GM04504 (cell line): ENCODE measurements around the gene CLBA1.
A peak's percentile ranks its signal among the peaks of the same experiment; 100 is the strongest.
"Not testable (repeated sequence)": the region's sequence is repeated elsewhere in the genome, so short reads cannot be mapped to it uniquely, and the experiment has no call there.

Source experiments
- DNase-seq: peaks from one replicate; pipeline ENCODE4 v3.0.0-alpha.2; 2012; ENCODE audit warnings: low read depth

The CLBA1 gene

DNA sequence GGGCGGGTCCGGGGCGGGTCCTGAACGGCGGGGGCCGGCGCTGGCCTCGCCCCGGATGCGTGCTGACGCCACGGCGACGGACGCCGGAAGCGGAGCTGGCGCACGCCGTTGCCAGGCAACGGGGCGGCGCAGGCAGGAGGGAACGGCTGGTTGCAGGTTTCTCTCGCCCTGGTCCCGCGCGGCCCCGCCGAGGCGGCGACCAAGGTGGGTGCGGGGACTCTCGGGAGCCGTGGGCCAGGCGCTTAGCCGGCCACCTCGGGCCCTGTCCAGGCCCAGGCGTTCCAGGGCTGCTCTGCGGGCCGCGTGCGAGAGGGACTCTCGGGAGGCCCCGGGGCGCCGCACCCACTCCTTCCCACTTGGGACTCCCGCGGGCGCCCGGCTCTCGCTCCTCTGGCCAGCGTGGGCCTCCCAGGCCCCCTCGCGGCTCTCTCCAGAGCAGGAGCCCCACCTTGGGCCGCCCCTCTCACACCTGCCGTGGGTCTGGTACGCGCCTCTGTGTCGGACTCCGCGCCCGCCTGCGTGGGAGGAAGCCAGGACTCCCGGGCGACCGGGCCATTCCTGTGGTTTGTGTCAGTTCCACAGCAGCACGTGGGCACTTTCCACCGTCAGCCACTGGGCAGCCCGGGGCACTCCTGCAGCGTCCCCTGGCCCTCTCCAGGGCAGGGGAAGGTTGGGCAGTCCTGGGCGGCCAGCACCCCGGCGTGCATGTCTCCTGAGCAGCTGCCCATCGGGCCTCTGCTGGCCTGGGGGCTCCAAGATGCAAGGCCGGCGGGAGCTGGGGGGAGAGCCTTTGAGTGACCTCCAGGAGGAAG lies at the start of gene CLBA1:
Gene CLBA1, plus strand, starts transcription at position 114 of the 812 bp plus-strand sequence. Its CDS starts 644 bp downstream, at position 758.
- DNase-seq = peak; percentile 82

DNA sequence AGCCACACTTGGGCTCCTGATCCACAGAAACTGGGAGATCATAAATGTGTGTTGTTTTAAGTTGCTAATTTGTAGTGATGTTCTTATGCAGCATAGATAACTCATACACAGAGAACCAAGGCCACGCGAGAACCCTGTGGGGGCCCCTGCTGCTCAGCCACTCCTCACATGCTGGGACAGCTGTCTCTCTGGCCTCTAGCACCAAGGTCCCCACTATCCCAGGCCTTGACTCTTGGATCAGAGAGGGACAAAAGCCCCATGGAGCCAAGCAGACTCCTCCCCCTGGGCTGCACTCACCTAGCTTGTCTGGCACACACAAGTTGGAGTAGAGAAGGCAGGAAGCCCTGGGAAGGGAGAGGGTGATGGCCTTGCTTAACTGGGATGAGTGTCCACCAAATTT lies 49.6 kb upstream of the CLBA1 start:
- DNase-seq = no peak

DNA sequence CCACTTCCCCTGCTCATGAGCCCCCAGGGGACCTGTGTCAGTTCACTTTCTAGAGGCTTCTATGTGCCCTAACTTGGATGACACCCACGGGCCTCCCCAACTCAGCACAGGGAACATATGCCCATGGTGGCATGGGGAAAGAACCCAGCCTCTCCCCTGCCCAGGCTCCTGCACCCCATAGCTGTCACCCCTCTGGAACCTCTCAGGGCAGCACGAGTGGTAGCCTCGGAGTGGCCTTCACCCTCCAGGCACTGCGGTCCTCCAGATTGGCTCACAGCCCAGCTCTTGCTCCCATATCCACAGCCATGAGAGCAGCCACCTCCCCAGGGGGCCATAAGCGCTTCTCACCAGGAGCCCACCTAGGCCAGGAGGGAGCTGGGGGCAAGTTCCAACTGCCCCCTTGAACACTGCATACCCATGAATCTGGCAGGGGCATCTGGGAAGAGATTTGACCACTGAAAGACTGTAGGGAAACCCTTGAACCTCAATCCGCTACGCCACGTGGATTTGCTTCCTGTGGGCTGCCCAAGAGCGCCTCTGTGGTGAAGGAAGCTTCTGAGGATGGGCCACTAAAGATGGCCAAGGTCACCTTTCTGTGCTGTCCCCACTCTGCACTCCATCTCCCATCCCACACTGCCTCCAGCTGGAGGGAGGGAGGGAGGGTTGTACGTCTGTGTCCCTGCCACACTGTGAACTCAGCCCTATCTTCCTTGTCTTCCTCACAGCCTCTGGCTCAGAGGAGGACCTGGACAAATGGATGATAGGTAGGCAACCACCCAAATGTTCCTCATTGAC lies 49.0 kb upstream of the CLBA1 start:
- no peak for DNase-seq

DNA sequence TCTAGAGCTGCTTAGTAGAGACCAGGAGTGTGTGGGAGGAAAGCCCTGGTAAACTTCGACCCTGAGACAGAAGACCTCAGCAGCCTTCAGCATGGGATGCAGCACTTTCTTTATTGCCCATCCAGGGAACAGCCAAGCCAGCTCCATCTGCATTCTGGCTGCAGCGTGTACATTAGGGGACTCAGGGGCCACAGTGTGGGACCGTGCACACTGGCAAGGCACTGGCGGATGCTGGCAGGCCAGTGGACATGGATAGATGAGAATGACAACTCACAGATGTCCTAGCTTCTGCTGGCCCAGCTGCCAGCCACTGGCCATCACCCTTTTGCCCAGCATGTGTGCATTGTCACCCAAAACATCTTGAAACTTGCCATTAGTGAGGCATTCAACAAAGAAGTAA lies 48.4 kb upstream of the CLBA1 start:
- no peak for DNase-seq

DNA sequence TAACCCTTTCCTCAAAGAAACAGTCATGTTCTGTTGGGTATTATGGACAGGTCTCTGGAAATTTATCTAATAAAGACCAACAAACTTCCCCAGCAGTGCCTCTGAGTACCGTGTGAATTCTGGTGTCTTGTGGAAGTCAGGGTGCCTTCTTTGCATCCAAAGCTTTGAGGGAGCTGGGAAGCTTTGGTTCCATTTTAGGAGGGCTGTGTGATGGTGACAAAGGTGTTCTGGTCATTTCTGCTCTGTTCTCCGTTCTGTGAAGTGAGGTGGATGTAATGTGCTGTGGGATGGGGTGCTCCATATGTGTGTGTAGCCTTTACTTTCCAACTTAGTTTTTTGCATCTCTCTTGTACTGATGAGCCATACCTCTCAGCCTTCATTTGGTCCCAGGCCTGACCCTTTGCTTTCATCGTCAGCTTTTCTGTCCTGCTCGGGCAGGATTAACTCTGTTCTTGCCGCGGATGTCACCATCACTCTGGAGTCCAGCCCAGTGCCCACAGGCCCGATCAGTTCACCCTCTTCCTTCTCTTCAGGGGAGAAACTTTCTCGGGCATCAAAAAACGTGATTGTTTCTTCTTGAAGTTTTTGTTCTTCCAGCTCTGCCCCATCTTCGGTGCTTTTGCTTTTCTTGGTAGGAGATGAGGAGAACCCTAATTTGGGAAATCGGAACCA lies 47.8 kb upstream of the CLBA1 start:
- DNase-seq = no peak

DNA sequence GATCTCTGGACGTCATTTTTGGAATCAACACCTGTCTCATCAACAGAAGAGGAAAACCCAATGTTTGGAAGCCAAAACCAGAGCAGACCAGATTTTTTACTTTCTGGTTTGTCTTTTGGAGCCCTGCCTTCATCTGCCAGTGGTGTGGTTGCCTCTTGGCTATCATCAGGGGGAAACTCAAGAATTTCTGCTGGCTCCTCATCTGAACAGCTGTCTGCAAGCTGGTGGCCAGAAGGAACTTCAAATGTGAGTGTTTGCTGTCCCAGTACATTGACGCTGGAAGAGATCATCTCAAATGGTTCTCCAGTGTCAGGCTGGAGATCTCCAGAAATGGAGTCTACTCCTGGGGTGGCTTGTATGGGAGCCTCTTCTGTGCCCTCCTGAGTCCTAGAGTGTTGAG lies 47.2 kb upstream of the CLBA1 start:
- DNase-seq = no peak

DNA sequence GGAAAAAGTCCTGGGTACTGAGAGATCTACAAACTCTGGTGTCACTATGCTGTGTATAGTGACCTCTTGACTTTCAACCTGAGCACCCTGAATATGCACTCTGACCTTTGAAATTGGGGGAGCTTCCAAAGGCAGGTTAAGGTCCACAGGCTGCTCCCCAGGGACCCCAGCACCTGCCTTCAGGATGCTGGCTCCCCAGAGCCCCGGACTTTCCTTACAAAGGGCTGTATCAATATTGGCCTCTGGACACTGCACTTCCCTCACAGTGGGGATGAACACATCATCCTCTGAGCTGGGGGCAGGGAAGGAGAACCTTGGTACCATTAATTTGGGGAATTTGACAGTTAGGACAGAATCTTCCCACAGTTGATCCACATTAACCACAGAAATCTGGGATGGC lies 46.6 kb upstream of the CLBA1 start:
- no peak for DNase-seq

DNA sequence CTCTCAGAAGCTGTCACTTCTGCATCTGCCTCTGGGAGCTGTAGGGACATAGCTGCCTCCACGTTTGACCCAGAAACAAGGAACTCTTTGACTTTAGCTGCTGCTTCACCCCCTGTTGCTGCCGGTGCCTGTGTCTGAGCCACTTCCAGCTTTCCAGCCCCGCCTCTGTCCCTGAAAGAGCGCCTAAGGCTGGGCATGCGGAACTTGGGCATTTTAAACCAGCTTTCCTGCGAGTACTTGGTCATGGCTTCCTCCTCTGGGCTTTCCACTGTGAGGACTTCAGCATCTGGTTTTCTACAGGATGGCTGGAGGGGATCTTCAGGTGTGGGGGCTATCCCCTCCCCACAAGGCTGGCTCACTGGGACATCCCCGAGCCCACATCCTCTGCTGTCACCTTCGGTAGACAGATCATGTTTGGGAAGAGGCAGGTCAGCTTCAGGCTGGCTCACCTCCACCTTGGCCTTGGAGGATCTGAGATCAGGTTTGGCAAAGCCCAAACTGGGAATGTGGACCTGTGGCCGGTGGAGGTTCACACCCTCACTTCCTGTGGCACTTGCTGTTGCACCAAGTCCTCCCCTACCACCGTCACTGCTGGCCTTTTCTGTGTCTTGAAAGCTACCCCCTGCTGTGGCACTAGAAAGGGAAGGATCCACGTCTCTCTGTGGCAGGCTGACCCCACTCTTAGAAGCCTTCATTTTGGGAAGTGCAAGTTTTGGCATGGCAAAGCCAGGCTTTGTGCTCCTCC lies 45.8 kb upstream of the CLBA1 start:
- DNase-seq = no peak

DNA sequence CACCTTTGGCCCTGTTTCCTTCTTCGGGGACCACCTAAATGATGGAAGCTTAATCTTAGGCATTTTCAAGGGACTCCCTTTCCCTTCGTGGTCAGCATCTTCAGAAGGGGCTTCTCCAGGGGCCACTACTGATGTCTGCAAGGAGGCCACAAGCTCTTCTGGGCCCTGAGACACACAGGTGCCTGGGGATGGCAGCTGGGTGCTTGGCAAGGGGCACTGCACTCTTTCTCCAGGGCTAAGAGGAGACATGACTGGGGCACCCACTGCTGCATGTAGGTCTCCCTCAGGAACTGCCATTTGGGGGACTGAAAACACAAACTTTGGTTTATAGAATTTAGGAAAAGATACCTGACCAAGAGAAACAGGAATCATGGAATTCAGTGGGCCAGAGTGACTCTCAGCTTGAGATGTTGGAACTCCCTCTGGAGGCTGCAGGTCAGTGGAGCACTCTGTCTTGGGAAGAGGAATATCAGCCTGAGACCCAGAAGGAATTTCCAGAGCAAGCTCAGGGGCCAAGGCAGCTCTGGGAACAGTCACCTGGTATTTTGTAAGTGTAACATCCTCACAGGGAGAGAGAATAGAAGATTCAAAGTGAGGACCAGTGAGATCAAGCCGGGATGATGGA lies 45.0 kb upstream of the CLBA1 start:
- no peak for DNase-seq

DNA sequence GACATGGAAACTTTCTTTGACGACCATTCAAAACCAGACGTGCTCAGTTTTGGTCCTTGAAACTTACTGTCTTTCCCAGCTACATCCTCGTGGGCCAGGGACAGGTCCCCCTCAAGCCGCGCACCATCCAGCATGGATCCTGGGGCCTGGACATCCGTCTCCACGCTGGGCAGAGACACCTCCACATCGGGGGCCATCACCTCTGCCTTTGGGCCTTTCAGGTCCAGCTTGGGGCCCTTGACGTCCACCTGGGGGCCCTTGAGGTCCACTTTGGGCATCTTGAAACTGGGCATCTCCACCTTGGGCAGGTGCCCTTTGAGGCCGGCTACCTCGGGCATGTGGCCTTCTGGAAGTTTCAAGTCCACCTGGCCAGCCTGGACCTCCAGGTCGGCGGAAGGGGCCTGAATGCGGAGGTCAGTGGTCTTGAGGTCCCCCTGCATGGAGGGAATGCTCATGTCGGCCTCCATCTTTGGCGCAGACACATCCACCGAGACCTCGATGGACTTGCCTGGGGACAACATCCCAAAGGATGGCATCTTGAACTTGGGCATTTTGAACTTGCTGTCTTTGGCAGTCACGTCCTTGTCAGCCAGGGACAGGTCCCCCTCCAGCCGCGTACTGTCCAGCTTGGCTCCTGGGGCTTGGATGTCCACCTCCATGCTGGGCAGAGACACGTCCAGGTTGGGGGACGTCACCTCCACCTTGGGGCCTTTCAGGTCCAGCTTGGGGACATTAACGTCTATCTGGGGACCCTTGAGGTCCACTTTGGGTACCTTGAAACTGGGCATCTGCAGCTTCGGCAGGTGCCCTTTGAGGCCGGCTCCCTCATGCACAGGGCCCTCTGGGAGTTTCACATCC lies 43.9 kb upstream of the CLBA1 start:
- no peak for DNase-seq

DNA sequence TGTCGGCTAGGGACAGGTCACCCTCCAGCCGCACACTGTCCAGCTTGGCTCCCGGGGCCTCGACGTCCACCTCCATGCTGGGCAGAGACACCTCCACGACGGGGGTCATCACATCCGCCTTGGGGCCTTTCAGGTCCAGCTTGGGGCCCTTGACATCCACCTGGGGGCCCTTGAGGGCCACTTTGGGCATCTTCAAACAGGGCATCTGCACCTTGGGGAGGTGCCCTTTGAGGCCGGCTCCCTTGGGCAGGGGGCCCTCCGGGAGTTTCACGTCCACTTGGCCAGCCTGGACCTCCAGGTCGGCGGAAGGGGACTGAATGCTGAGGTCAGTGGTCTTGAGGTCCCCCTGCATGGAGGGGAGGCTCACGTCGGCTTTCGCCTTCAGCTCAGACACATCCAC lies 43.0 kb upstream of the CLBA1 start:
- DNase-seq = no peak

DNA sequence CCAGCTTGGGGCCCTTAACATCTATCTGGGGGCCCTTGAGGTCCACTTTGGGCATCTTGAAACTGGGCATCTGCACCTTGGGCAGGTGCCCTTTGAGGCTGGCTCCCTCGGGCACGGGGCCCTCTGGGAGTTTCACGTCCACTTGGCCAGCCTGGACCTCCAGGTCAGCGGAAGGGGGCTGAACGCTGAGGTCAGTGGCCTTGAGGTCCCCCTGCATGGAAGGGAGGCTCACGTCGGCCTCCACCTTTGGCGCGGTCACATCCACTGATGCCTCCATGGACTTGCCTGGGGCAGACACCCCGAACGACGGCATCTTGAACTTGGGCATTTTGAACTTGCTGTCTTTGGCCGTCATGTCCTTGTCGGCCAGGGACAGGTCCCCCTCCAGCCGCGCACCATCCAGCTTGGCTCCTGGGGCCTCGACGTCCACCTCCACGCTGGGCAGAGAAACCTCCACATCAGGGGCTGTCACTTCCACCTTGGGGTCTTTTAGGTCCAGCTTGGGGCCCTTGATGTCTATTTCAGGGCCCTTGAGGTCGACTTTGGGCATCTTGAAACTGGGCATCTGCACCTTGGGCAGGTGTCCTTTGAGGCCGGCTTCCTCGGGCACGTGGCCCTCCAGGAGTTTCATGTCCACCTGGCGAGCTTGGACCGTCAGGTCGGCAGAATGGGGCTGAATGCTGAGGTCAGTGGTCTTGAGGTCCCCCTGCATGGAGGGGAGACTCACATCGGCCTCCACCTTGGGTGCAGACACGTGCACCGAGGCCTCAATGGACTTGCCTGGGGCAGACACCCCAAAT lies 42.2 kb upstream of the CLBA1 start:
- not testable (repeated sequence) for DNase-seq

DNA sequence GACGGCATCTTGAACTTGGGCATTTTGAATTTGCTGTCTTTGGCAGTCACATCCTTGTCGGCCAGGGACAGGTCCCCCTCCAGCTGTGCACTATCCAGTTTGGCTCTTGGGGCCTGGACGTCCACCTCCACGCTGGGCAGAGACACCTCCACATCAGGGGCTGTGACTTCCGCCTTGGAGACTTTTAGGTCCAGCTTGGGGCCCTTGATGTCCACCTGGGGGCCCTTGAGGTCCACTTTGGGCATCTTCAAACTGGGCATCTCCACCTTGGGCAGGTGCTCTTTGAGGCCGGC lies 41.6 kb upstream of the CLBA1 start:
- not testable (repeated sequence) for DNase-seq

DNA sequence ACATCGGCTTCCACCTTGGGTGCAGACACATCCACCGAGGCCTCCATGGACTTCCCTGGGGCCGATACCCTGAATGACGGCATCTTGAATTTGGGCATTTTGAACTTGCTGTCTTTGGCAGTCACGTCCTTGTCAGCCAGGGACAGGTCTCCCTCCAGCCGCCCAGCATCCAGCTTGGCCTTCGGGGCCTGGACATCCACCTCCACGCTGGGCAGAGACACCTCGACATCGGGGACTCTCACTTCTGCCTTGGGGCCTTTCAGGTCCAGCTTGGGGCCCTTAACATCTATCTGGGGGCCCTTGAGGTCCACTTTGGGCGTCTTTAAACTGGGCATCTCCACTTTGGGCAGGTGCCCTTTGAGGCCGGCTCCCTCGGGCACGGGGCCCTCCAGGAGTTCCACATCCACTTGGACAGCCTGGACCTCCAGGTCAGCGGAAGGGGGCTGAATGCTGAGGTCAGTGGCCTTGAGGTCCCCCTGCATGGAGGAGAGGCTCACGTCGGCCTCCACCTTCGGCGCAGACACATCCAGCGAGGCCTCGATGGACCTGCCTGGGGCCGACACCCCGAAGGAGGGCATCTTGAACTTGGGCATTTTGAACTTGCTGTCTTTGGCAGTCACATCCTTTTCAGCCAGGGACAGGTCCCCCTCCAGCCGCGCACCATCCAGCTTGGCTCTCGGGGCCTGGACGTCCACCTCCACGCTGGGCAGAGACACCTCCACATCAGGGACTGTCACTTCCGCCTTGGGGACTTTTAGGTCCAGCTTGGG lies 41.0 kb upstream of the CLBA1 start:
- DNase-seq = not testable (repeated sequence)

DNA sequence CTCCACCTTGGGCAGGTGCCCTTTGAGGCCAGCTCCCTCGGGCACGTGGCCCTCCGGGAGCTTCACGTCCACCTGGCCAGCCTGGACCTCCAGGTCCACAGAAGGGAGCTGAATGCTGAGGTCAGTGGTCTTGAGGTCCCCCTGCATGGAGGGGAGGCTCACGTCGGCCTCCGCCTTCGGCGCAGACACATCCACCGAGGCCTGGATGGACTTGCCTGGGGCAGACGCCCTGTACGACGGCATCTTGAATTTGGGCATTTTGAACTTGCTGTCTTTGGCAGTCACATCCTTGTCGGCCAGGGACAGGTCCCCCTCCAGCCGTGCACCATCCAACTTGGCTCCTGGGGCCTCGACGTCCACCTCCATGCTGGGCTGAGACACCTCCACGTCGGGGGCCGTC lies 40.3 kb upstream of the CLBA1 start:
- DNase-seq = not testable (repeated sequence)

DNA sequence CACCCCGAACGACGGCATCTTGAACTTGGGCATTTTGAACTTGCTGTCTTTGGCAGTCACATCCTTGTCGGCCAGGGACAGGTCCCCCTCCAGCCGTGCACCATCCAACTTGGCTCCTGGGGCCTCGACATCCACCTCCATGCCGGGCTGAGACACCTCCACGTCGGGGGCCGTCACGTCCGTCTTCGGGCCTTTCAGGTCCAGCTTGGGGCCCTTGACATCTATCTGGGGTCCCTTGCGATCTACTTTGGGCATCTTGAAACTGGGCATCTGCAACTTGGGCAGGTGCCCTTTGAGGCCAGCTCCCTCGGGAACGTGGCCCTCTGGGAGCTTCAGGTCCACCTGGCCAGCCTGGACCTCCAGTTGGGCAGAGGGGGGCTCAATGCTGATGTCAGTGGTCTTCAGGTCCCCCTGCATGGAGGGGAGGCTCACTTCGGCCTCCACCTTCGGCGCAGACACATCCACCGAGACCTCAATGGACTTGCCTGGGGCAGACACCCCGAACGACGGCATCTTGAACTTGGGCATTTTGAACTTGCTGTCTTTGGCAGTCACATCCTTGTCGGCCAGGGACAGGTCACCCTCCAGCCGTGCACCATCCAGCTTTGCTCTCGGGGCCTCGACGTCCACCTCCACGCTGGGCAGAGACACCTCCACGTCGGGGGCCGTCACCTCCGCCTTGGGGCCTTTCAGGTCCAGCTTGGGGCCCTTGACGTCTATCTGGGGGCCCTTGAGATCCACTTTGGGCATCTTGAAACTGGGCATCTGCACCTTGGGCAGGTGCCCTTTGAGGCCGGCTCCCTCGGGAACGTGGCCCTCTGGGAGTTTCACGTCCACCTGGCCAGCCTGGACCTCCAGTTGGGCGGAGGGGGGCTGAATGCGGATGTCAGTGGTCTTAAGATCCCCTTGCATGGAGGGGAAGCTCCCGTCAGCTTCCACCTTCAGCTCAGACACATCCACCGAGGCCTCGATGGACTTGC lies 39.3 kb upstream of the CLBA1 start:
- DNase-seq = not testable (repeated sequence)

DNA sequence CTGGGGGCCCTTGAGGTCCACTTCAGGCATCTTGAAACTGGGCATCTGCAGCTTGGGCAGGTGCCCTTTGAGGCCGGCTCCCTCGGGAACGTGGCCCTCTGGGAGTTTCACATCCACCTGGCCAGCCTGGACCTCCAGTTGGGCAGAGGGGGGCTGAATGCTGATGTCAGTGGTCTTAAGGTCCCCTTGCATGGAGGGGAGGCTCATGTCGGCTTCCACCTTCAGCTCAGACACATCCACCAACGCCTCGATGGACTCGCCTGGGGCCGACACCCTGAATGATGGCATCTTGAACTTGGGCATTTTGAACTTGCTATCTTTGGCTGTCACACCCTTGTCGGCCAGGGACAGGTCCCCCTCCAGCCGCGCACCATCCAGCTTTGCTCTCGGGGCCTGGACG lies 38.4 kb upstream of the CLBA1 start:
- DNase-seq = not testable (repeated sequence)
